ENCODE measurements around the gene TBC1D22A.

- TF ChIP-seq REST (IDR thresholded peaks at IDR 0.05) (no peak), CTCF (IDR thresholded peaks at IDR 0.05; ENCODE audit: low read depth, low read length, missing input control) (no peak), ZBTB33 (IDR thresholded peaks at IDR 0.05) (no peak), SP1 (IDR thresholded peaks at IDR 0.05) (no peak), FOXA2 (IDR thresholded peaks at IDR 0.05) (no peak)
These were observed 395.2 kb downstream of the TBC1D22A start for GRCh38 chr22:47157486-47158270.
